Sigmoid colon (tissue), 7 donors: ENCODE measurements around the gene TOR1A. TPM values are rescaled to one million over a fixed set of nuclear protein-coding genes. Genes with fewer than 3 reads are reported as not detected.
A peak's percentile ranks its signal among the peaks of the same experiment; 100 is the strongest.
"Not testable (repeated sequence)": the region's sequence is repeated elsewhere in the genome, so short reads cannot be mapped to it uniquely, and the experiment has no call there.

Experiments
- DNase-seq: peaks from one replicate; pipeline ENCODE4 v3.0.0-alpha.2; 2019
- H3K27ac ChIP-seq, 4 donors: fragments of 200-600 bp; sonication (generic); one replicate each; pipeline ENCODE4 v1.5.1; 2016 to 2019; ENCODE audit warnings: mild to moderate bottlenecking in 1 of 4
- H3K27me3 ChIP-seq, 3 donors: fragments of 200-600 bp; sonication (generic); one replicate each; pipeline ENCODE4 v1.5.1; 2019; ENCODE audit warnings: mild to moderate bottlenecking in 1 of 3
- H3K36me3 ChIP-seq, 4 donors: fragments of 200-600 bp; sonication (generic); one replicate each; pipeline ENCODE4 v1.5.1; 2016 to 2019
- H3K4me1 ChIP-seq, 4 donors: fragments of 200-600 bp; sonication (generic); one replicate each; pipeline ENCODE4 v1.5.1; 2017 to 2019
- H3K4me3 ChIP-seq, 4 donors: fragments of 200-600 bp; sonication (generic); one replicate each; pipeline ENCODE4 v1.5.1; 2017 to 2019; ENCODE audit warnings: mild to moderate bottlenecking in 2 of 4, moderate library complexity in 1 of 4
- H3K9me3 ChIP-seq, 4 donors: fragments of 200-600 bp in 3 of 4; sonication (generic) in 3 of 4; one replicate each; pipeline versions ENCODE4 v1.5.1 to v1.6.1; 2013 to 2019
- CTCF ChIP-seq, 4 experiments: fragments of 450-650 bp in 3 of 4; fragments of 200-600 bp in 1 of 4; IDR thresholded peaks; one replicate each; pipeline ENCODE4 v1.5.1; 2016 to 2019; ENCODE audit warnings: antibody characterized with exemption in 4 of 4, mild to moderate bottlenecking in 3 of 4, moderate library complexity in 2 of 4
- EP300 ChIP-seq, 4 donors: sonication (generic); formaldehyde crosslinking; IDR thresholded peaks; one replicate each; pipeline ENCODE4 v1.6.1; 2017; ENCODE audit warnings: antibody characterized with exemption in 4 of 4
- POLR2A ChIP-seq, 2 donors: fragments of 450-650 bp; IDR thresholded peaks; one replicate each; pipeline ENCODE4 v1.6.1; 2016; ENCODE audit warnings: antibody characterized with exemption in 2 of 2, mild to moderate bottlenecking in 2 of 2, moderate library complexity in 2 of 2
- POLR2AphosphoS5 ChIP-seq, 4 donors: sonication (generic); formaldehyde crosslinking; IDR thresholded peaks; one replicate each; pipeline ENCODE4 v1.6.1; 2017; ENCODE audit warnings: antibody characterized with exemption in 4 of 4
- WGBS, 2 donors: extraction: QIAGEN DNeasy Blood & Tissue Kit; methylation state at CpG; one replicate each; pipeline ENCODE4 v1.1.7; 2013; 5-methylcytosine and 5-hydroxymethylcytosine counted together
- intact Hi-C: fragments of 100-400 bp; cut with DNase I; formaldehyde crosslinking; loops from one replicate; pipeline ENCODE4 v1.15.1; 2023
- polyA plus RNA-seq, 3 donors: library from polyadenylated mRNA; stranded (reverse); fragments of 200-250 nt; gene quantifications; one replicate each; pipeline ENCODE4 v1.2.3, GENCODE V29; 2013
- total RNA-seq, 4 donors: library from RNA; depleted of rRNA; stranded (reverse); fragments of >200 nt; gene quantifications; one replicate each; pipeline ENCODE4 v1.1.0, GENCODE V29; 2016
- donor health status: healthy with polysubstance abuse.
- donor health status: Bipolar disorder and iron deficiency.
- donor health status: healthy.

Gene TOR1A
- total and polyA plus RNA-seq, 7 donors: 12.5 to 51.2 (median 31.6) TPM

- H3K27ac ChIP-seq: peak overlapping the region; percentile 63 to 70 (median 68)
- intact Hi-C loops: no loop called here
- no peak overlapping the region for H3K4me3 ChIP-seq
- H3K9me3 ChIP-seq: no peaks in the 10 kb centered on the region
- H3K4me1 ChIP-seq: peaks cover 0 to 14% (median 14%) of the 10 kb centered on the region in 4 donors
- WGBS, 2 donors: 72 to 76% methylated on average over 8 of the region's 8 CpGs
- no peak for DNase-seq
- no peaks in the 10 kb centered on the region for H3K27me3 ChIP-seq
- H3K36me3 ChIP-seq: no peaks in the 10 kb centered on the region
- TF ChIP-seq CTCF (IDR thresholded peaks at IDR 0.05) (no peak), POLR2A (IDR thresholded peaks at IDR 0.05) (no peak), EP300 (IDR thresholded peaks at IDR 0.05) (no peak), POLR2AphosphoS5 (IDR thresholded peaks at IDR 0.05) (no peak)
Measured at GRCh38 chr9:129776566-129776937, 47.4 kb downstream of the TOR1A start.

DNA sequence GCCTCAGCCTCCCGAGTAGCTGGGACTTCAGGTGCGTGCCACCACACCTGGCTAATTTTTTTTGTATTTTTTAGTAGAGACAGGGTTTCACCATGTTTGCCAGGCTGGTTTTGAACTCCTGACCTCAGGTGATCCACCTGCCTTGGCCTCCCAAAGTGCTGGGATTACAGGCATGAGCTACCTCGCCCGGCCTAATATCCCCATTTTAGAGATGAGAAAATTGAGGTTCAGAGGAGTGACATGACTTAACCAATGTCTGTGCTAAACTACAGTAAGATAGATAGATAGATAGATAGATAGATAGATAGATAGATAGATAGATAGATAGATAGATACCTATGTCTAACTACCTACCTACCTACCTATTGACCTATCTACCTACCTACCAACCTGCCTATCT, 47.8 kb downstream of the TOR1A start:
- H3K27me3 ChIP-seq, H3K36me3 ChIP-seq, H3K9me3 ChIP-seq, intact Hi-C loops, H3K4me3 ChIP-seq, DNase-seq: not testable (repeated sequence)
- peak overlapping the region in 1 of 4 donors; percentile 63 for H3K27ac ChIP-seq
- 91% methylated on average over 4 of the region's 4 CpGs for WGBS, 2 donors
- peaks cover 0 to 14% (median 14%) of the 10 kb centered on the region in 4 donors for H3K4me1 ChIP-seq

DNA sequence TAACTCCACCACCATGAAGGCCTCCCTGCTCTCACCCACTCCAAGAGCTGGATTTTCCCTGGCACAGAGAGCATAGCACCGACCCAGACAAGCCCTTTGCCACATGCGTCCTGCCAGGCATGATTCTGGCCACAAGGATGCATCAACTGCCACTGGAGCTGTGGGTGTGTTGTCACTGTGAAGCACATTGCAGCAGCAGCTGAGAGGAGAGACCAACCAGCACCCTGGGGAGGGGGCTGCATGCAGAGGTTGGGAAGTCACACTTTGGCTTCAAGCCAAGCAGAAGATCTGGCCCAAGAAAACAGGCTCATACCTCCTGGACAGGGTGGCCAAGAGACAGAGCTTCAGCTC, 48.5 kb downstream of the TOR1A start:
- Histone ChIP-seq H3K27ac (no peak overlapping the region), H3K27me3 (no peaks in the 10 kb centered on the region), H3K36me3 (no peaks in the 10 kb centered on the region), H3K4me1 (peaks cover 0 to 14% (median 14%) of the 10 kb centered on the region in 4 donors), H3K9me3 (no peaks in the 10 kb centered on the region), H3K4me3 (no peak overlapping the region)
- WGBS, 2 donors: 45 to 60% methylated on average over 2 of the region's 2 CpGs
- TF ChIP-seq CTCF (IDR thresholded peaks at IDR 0.05) (no peak), EP300 (IDR thresholded peaks at IDR 0.05) (no peak), POLR2A (IDR thresholded peaks at IDR 0.05) (no peak), POLR2AphosphoS5 (IDR thresholded peaks at IDR 0.05) (no peak)
- no peak for DNase-seq
- intact Hi-C loops: no loop called here

DNA sequence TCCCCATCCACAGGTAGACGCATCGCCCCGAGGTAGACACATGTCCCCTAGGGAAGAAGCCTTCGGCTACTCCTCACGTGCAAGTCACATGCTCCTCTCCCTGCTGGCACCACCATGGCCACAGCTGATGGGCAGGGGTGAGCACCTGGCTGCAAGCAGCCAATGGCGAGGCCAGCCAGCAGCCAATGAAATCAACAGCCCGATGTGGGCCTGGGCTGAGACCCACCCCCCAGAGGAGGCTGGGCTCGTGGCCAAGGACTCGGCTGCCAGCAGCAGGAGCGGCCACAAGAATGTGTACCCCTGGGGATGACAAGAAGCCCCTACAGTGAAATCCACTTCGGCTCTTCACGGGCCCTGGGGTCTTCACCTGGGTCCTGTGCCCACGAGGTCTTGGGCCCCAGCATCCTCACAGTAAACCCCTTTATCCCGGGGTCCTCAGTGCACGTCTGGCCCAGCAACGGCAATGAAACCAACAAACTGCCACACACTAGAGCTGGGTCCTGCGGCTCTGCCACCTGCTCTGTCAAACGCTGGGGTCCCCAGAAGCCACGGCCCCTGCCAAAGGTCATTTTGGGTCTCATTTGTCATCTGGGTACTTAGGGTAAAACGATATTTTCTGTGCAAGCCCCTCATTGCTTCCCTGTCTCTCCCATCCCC, 49.0 kb downstream of the TOR1A start:
- Histone ChIP-seq H3K4me1 (peaks cover 0 to 14% (median 14%) of the 10 kb centered on the region in 4 donors), H3K27me3 (no peaks in the 10 kb centered on the region), H3K4me3 (no peak overlapping the region), H3K27ac (no peak overlapping the region), H3K36me3 (no peaks in the 10 kb centered on the region), H3K9me3 (no peaks in the 10 kb centered on the region)
- TF ChIP-seq CTCF (IDR thresholded peaks at IDR 0.05): no peak
- TF ChIP-seq EP300 (IDR thresholded peaks at IDR 0.05): no peak
- intact Hi-C loops: no loop called here
- WGBS, 2 donors: 78% methylated on average over 20 of the region's 20 CpGs
- no peak for DNase-seq

GRCh38 chr9:129773262-129774048, 50.5 kb downstream of the TOR1A start:
- H3K27ac ChIP-seq: no peak overlapping the region
- peak; percentile 69 for DNase-seq

More at GRCh38 chr9:129773262-129774048, 50.5 kb downstream of the TOR1A start:
- peaks cover 0 to 14% (median 14%) of the 10 kb centered on the region in 4 donors for H3K4me1 ChIP-seq
- H3K27me3 ChIP-seq: no peaks in the 10 kb centered on the region
- H3K9me3 ChIP-seq: no peaks in the 10 kb centered on the region
- intact Hi-C loops: no loop called here
- H3K36me3 ChIP-seq: no peaks in the 10 kb centered on the region
- WGBS, 2 donors: 37 to 68% methylated on average over 10 of the region's 10 CpGs
- H3K4me3 ChIP-seq: no peak overlapping the region
- TF ChIP-seq CTCF (IDR thresholded peaks at IDR 0.05) (no peak), POLR2A (IDR thresholded peaks at IDR 0.05) (no peak), POLR2AphosphoS5 (IDR thresholded peaks at IDR 0.05) (no peak), EP300 (IDR thresholded peaks at IDR 0.05) (no peak)
